DLD1 (cell line): ENCODE measurements around the gene CAMSAP2.

Experiments used
- in situ Hi-C: cut with HindIII; loops from 2 replicates; pipeline ENCODE4 v1.10.0; 2017; ENCODE audit warnings: low sequenced_read_pairs

Gene CAMSAP2

DNA sequence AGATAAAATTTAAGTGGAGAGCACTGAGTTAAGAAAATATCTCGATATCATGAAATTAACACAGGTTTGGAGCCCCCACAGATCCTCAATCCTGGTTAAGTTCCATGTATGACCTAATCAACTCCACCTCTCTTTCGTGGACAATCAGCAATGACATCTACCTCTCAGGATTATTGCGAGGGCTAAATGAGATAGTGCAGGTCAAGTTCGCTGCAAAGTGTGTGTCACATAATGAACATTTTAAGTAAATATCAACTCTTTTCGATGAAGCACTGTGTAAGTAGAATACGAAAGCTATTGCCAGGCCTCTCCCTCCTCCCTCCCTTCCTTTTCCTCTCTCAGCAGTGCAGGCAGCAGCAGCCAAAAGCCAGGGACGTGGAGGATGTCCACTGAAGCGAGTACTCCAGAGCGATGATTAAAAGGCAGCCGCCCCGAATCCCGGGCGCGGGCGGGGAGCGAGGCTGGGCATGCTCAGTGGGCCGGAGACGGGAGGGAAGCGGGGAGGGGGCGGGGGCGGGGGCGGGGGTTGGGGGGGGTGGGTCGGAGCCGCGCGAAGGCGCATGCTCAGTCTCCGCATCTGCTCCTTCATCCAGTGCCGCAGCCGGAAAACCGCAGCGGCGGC lies at the start of gene CAMSAP2:
Gene CAMSAP2, plus strand, starts transcription at position 567 of the 622 bp plus-strand sequence. CDS start 935 bp downstream, outside the sequence.
- in situ Hi-C loops: no loop called here

GRCh38 chr1:200692316-200692715 lies 46.4 kb upstream of the CAMSAP2 start:
- in situ Hi-C loops: no loop called here

DNA sequence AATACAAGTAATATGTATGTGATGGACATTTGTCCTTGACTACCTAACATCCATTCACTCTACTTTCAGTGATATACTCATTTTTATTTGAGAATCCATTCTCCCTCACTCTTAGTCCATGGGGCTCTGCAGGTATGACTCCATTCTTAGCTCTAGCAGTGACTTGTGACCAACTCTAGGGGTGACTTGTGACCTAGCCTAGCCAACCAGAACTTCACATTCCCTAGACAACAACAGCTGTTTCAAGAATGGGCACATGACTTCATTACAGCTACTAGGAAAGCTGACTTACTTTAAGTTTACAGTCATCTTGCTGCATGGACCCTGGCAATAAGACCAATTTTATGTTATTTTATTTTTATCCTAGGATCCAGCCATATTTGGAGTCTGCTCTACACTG lies 45.4 kb upstream of the CAMSAP2 start:
- in situ Hi-C loops: no loop called here

GRCh38 chr1:200694738-200695137 lies 44.0 kb upstream of the CAMSAP2 start:
- in situ Hi-C loops: no loop called here

DNA sequence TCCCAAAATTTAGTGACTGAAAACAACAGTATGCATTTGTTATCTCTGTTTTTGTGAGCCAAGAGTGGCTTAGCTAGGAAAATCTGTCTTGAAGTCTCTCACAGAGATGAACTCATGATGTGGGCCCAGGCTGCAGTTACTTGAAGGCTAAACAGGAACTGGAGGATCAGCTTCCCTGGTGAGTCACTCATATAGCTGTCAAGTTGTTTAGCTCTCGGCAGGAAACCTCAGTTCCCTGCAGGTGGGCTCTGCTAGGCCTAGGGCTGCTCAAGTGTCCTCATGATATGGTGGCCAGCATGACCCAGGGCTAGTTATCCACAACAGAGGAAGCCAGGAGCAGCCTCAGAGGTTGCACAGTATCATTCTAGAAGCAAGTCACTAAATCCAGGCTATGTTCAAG lies 38.8 kb upstream of the CAMSAP2 start:
- in situ Hi-C loops: no loop called here

DNA sequence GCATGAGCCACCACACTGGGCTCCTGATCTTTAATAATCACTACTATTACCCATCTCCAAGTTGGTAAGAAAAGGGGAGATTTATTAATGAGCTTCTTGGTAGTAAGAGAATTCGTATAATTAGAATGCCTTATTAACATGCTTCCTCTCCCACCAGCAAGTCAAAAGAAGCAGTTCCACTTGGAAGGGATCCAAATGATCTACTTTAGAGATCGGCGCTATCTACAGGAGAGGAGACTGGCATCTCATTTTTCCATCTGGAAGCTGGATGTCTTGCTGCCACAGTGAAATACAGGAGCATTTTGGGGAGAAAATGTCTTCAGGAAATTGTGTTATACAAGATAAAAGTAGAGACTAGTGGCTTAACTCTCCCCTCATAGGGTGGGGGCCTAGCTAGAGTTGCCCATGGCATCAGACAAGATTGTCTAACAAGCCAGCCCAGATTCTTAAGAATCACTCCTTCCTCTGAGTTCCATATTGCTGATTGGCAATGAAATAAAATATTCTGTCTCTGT lies 33.6 kb upstream of the CAMSAP2 start:
- in situ Hi-C loops: no loop called here

GRCh38 chr1:200706111-200706814 lies 32.4 kb upstream of the CAMSAP2 start:
- in situ Hi-C loops: no loop called here

DNA sequence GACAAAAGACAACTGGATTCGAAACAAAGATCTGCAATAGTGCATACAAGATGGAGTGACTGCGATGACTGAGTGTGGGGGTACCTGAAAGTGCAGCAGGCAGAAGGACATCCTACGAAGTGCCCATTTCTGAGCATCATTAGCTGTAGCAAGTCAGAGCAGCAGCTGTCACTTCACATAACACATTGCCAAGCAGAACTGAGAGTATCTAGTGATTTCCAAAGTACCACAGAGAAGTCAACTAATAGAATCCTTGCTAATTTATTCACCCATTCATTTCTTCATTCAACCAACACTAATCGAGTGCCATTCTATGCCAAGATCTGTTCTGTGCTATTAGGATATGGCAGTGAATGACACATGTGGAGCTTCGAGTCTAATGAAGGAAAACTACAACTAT lies 31.6 kb upstream of the CAMSAP2 start:
- in situ Hi-C loops: no loop called here

DNA sequence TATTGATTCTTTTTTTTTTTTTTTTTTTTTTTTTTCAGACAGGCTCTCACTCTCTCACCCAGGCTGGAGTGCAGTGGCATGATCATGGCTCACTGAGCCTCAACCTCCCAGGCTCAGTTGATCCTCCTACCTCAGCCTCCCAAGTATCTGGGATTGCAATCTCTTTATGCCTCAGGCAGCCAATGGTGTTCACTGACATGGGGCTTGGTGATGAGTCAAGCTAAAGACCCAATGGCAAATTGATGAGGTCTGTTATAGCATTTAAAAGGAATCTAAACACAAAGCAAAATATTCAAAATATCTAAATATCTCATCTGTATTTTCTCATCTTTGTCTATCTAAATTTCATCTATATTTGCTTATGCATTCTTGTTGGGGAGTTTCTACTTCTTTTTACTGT lies 30.5 kb upstream of the CAMSAP2 start:
- in situ Hi-C loops: no loop called here

- in situ Hi-C loops: no loop called here
Observed at GRCh38 chr1:200708769-200709168, 29.9 kb upstream of the CAMSAP2 start.

DNA sequence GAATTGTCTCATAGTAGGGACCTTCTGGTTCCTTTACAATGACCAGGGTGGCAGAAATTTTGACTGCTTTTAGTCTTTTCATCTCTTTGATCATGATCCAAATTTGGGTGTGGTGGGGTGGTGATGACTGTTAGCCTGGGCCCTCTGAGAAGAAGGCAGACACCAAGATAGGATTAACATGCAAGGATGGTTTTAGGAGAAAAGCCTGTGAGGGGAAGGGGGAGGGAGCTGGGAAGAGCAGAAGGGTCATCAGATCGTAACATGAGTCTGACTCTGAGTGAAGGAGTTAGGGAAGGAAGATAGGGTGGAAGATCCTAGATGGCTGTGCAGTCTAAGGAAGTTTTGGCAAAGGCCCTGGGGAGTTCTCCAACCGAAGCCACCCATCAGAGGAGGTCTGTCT lies 28.5 kb upstream of the CAMSAP2 start:
- in situ Hi-C loops: no loop called here

DNA sequence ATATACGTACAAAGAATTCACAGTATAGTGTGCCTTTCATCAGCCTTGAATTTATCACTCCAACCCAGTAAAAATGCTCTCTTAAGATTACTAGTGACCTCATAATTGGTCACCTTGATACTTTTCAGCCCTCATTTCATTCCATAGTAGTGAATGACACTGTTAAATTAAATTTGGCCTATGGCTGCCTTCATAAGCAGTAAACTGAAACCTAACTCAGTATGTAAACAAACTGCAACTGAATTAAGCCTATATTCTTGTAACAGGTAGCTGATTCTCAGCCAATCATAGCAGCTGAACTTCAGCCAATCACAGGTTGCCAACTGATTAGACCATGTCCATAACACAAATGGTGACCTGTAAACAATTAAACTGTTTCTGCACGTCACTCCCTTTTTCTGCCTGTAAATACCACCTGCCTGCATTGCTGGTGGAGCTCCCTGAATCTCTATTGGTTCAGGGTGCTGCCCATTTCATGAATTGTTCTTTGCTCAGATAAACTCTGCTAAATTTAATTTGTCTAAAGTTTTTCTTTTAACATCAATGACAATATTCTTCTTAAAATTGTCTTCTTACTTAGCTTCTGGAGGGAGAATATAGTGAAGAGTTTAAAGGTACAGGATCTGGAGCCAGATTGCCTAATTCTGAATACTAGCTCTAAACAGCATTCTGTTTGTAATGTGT lies 24.0 kb upstream of the CAMSAP2 start:
- in situ Hi-C loops: no loop called here

DNA sequence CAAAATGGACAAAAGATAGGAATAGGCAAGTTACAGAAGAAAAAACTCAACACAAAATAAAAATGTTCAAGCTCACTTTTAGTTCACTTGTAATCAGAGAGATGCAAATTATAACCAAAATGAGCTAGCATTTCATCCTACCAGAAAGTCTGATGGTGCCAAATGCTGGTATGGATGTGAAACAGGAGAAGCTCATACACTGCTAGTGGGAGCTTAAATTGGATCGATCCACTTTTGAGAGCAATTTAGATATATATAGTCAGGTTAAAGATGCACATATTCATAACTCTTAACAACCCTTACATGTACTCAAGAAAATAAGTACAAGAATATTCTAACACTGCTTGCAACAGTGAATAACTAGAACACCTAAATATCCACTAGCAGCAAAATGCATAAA lies 18.5 kb upstream of the CAMSAP2 start:
- in situ Hi-C loops: no loop called here

DNA sequence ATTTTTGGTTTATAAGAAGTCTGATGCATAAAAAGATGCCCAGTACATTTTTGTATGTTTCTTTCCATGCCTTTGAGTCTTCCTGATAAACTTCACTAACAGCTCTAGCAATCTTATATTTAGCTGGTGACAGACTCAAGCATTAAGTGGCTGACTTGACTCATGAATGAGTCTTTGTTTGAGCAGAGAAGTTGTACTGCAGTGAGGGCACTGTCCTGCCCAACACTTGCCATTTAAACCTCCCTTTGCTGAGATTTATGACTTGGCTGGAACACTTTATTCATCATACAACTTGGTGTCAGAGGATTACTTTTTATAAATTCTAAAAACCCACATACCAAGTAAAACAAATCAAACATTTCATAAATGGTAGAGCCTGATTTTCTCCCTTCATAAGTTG lies 14.6 kb upstream of the CAMSAP2 start:
- in situ Hi-C loops: no loop called here

GRCh38 chr1:200727257-200727656 lies 11.4 kb upstream of the CAMSAP2 start:
- in situ Hi-C loops: no loop called here

DNA sequence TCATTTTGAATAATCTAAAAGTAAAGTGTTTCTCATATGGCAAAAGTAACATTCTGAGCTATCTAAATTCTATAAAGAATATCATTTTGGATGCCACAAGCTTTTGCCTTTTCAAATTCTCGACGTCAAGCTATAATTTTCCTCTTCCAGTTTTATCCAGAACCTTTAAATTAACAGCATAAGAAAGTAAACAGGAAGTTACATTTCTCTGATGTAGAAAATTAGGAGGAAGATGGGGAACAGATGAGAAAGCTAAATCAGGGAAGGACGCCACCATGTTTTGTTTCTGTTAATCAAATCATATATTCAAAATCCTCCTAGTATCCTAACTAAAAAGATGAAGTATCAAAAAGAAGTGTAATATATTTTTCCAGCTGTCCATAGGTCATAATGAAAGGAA lies 8.8 kb upstream of the CAMSAP2 start:
- in situ Hi-C loops: no loop called here

DNA sequence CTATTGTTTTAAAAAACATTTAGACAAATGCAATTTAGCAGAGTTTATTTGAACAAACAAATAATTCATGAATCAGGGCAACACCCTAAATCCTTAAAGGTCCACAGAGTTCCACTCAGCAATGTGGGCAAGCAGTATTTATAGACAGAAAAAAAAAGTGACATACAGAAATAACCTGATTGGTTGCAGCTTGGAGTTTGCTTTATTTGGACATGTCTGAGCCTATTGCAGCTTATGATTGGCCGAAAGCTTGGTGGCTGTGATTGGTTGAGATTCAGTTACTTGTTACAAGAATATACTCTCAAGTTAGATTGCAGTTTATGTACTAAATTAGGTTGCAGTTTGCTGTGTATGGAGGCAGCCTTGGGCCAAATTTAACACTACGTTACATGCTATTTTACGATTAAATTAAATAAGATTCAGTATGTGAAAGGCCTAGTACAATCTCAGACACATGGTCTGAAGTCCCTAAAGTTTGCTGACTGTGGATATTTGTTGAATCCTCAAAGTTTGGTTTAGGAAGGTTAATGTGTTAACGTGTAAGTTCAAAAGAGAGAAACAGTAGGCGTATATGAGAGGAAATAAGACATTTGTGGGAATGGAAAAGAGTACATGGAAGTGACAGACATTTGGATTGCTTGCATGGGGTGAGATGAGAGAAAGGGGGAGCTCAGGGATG lies 6.9 kb upstream of the CAMSAP2 start:
- in situ Hi-C loops: no loop called here

- in situ Hi-C loops: no loop called here
Observed at GRCh38 chr1:200732438-200732837, 6.3 kb upstream of the CAMSAP2 start.

DNA sequence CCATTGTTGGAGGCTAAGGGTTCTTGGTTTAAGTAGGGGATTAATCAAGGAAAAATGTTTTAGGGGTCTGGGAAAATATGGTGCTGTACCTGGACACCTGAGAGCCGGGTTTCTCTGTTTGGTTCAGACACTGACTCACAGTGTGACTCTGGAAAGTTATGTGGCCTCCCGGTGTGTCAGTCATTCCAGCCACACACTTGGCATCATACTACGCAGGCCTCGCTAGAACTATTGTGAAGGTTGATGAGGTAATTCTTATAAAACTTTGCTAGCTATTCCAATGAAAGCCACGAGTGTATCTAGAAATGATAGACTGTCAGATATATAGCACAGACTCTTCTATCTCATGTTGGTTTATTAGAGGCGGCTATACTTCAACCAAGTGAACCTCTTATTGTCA lies 4.8 kb upstream of the CAMSAP2 start:
- in situ Hi-C loops: no loop called here

- in situ Hi-C loops: no loop called here
Observed at GRCh38 chr1:200737647-200738291, 924 bp upstream of the CAMSAP2 start.
